Kidney tubule cell (primary cell): ENCODE measurements around the gene LAMA5.
A peak's percentile ranks its signal among the peaks of the same experiment; 100 is the strongest.

Experiments
- DNase-seq: peaks from one replicate; pipeline ENCODE4 v3.0.0-alpha.2; 2018; ENCODE audit warnings: low spot score

Gene LAMA5, protein sequence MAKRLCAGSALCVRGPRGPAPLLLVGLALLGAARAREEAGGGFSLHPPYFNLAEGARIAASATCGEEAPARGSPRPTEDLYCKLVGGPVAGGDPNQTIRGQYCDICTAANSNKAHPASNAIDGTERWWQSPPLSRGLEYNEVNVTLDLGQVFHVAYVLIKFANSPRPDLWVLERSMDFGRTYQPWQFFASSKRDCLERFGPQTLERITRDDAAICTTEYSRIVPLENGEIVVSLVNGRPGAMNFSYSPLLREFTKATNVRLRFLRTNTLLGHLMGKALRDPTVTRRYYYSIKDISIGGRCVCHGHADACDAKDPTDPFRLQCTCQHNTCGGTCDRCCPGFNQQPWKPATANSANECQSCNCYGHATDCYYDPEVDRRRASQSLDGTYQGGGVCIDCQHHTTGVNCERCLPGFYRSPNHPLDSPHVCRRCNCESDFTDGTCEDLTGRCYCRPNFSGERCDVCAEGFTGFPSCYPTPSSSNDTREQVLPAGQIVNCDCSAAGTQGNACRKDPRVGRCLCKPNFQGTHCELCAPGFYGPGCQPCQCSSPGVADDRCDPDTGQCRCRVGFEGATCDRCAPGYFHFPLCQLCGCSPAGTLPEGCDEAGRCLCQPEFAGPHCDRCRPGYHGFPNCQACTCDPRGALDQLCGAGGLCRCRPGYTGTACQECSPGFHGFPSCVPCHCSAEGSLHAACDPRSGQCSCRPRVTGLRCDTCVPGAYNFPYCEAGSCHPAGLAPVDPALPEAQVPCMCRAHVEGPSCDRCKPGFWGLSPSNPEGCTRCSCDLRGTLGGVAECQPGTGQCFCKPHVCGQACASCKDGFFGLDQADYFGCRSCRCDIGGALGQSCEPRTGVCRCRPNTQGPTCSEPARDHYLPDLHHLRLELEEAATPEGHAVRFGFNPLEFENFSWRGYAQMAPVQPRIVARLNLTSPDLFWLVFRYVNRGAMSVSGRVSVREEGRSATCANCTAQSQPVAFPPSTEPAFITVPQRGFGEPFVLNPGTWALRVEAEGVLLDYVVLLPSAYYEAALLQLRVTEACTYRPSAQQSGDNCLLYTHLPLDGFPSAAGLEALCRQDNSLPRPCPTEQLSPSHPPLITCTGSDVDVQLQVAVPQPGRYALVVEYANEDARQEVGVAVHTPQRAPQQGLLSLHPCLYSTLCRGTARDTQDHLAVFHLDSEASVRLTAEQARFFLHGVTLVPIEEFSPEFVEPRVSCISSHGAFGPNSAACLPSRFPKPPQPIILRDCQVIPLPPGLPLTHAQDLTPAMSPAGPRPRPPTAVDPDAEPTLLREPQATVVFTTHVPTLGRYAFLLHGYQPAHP (N-terminal part only)

DNA sequence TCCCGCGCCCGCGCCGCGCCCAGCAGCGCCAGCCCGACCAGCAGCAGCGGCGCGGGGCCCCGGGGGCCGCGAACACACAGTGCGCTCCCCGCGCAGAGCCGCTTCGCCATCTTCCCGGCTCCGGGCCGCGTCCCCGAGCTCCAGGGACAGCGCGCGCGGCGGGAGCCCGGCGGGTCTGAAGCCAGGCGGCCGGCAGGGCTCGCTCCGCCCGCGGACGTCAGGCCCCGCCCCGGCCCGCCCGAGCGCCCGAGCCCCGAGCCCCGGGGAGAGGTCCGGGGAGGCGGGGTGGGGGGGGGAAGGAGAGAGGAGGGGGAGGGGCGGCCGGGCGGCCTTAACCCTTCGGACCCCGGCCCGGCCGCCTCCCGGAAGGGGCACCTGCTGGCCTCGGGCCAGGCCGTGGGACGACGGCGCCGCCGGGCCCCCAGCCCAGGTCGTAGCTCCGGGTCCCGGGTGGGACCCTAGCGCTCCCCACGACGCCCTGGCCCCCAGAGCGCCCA is at the start of gene LAMA5:
Gene LAMA5 (minus strand): TSS at position 177 of the 497 bp plus-strand sequence. CDS start 67 bp downstream, at position 110.
- DNase-seq: peak; percentile 64

- DNase-seq: no peak
Measured at GRCh38 chr20:62415354-62416111, 48.4 kb upstream of the LAMA5 start.

- no peak for DNase-seq
Measured at GRCh38 chr20:62413896-62414481, 46.9 kb upstream of the LAMA5 start.

- DNase-seq: no peak
Measured at GRCh38 chr20:62413025-62413570, 46.0 kb upstream of the LAMA5 start.

GRCh38 chr20:62412194-62413024 is 45.3 kb upstream of the LAMA5 start:
- DNase-seq: no peak

DNA sequence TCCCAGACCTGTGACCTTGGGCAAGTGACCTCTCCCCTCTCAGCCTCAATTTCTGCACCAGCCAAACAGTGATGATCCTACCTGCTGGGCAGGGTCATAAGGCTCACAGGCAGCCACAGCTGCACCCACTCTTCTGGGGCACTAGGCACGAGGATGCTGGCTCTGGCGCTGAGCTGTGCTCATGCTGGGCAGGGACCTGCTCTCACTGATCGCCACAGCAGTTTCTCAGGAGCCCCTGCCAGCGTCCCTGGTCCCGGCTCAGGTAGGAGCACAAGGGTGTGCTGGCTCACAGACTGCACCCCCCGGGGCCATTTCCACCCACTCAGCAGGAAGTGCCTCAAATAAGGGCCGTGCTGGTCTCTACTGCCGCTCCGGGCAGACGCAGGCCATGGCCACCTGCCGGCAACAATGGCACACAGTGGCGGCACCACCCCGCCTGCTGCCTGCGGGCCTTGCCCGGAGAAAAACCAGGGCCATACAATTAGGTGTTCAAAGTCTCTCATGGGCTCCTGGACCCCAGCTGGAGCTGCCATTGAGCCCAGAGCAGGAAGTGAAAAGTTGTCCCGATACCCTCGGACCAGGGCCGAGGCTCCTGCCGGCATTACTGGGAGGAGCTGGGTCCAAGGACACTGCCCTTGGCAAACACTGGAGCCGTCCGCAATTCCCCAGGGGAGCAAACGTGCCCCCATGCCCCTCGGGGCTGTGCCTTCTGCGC is 44.5 kb upstream of the LAMA5 start:
- DNase-seq: no peak

DNA sequence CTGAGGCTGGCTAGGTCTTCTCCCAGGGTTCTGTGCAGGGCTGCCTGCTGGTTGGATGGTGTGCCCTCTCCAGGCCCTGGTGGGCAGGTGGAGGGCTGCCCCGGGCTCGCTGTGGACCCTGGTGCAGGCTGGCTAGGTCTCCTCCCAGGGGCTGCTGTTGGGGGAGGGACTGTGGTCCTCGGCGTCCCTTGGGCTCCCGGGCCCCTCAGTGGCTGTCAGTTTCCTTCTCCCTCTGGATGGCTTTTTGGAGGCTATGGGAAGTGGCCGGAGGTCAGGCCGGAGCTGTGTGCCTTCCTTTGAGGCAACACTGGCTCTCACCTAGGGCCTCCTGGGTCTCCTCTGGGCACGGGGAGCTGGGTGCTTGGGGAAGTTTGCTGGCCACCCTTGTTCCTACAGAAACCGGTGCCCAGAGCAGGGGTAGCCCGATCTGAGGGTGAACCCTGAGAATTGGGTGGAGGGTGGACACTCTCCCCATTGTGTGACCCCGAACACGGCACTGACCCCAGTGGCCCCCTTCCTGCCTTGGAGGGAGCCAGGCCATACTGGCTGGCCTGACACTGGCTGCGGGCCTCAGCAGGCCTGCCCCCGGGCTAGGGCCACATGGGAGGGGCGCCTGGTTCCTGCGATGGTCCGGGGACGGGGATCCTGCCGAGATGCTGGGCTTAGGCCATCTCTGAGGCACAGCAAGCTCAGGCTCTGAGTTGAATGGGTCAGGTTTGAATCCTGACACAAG is 43.8 kb upstream of the LAMA5 start:
- no peak for DNase-seq

- DNase-seq: peak; percentile 67
Measured at GRCh38 chr20:62409931-62410745, 43.0 kb upstream of the LAMA5 start.

GRCh38 chr20:62409086-62409853 is 42.2 kb upstream of the LAMA5 start:
- no peak for DNase-seq

DNA sequence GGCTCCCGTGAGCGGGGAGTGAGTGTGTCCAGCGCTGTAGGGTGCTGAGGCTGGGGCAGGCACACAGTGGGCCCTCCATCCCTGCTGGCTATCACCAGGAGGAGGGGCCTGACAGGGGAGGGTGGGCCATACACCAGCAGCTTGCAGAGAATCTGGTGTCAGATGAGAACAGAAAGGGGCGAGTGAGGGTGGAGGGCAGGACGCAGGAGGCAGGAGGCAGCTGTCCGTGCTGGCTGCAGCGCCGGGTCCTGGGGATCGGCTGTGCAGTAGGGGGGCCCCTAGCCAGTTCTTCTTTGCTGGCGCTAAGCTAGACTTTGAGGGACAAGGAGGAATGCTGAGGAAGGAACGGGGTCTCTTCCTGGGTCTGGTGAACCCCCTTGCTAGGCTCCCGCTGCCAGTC is 41.5 kb upstream of the LAMA5 start:
- DNase-seq: no peak

DNA sequence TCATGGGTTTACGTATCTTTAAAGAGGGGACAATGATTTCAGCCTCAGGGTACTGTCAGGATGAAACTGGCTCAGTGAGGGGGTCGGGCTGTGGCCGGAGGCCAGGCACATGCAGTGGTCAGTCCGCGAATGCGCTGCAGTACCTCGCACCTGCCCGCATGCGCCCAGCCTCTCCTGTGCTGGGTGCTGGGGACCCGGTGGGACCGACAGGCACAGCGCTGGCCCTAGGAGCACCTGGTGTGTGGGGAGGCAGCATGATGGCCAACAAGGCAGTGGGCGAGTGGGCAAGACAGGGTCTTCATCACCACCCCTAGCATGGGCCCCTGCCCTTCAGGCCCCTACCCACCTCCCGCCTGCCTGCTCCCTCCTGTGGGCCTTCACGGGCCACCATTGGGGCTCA is 40.9 kb upstream of the LAMA5 start:
- no peak for DNase-seq

GRCh38 chr20:62407221-62407992 is 40.3 kb upstream of the LAMA5 start, which contains the start of gene CABLES2:
TSS of gene CABLES2 (minus strand) at chr20:62407285. CDS start at chr20:62407276, 9 bp downstream.
- DNase-seq: peak; percentile 95

DNA sequence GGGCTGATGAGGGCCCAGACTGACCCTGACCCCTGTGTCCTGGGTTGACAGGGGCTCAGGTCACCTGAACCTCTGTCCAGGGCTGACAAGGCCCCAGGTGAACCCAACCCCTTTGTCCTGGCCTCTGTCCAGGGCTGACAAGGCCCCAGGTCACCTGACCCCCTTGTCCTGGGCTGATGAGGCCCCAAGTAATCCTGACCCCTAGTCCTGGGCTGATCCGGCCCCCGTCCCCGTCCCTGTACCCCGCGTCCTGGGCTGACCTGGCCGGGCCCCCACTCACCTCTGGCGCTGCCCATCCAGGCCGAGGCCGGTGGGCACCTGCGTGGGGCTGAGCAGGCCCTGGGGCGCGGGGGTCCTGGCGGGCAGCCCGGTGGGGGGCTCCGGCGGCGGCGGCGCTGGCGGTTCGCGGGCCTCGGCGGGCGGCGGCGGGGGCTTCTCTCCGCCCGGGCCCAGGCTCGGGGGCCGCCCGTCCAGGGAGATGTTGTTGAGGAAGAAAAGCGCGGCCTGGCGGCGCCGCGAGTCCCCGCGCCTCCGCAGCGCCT is 39.6 kb upstream of the LAMA5 start:
- DNase-seq: no peak

GRCh38 chr20:62405981-62406513 is 38.9 kb upstream of the LAMA5 start:
- no peak for DNase-seq
